Transverse colon (tissue), 4 donors: Measurements from ENCODE around the gene IRF6. TPM values are rescaled to one million over a fixed set of nuclear protein-coding genes. Genes with fewer than 3 reads are reported as not detected.
A peak's percentile ranks its signal among the peaks of the same experiment; 100 is the strongest.

Source experiments
- DNase-seq: peaks from one replicate; pipeline ENCODE4 v3.0.0-alpha.2; 2019
- H3K27ac ChIP-seq, 4 donors: fragments of 200-600 bp; sonication (generic); 2 replicates each; pipeline ENCODE4 v1.5.1; 2016 to 2018; ENCODE audit warnings: inconsistent platforms in 4 of 4
- H3K27me3 ChIP-seq: fragments of 200-600 bp; sonication (generic); 2 replicates; pipeline ENCODE4 v1.5.1; 2017; ENCODE audit warnings: inconsistent platforms
- H3K36me3 ChIP-seq, 4 donors: fragments of 200-600 bp; sonication (generic); 2 replicates each; pipeline ENCODE4 v1.5.1; 2017 to 2019; ENCODE audit warnings: inconsistent platforms in 4 of 4
- H3K4me1 ChIP-seq, 4 donors: fragments of 200-600 bp; sonication (generic); 2 replicates each; pipeline ENCODE4 v1.5.1; 2017 to 2020; ENCODE audit warnings: inconsistent platforms in 4 of 4
- H3K4me3 ChIP-seq, 4 donors: fragments of 200-600 bp; sonication (generic); 1 replicate in 1 of 4; 2 replicates in 3 of 4; pipeline versions ENCODE4 v1.5.1 to v1.6.1; 2017 to 2019; ENCODE audit warnings: inconsistent platforms in 4 of 4
- H3K9me3 ChIP-seq, 2 donors: fragments of 200-600 bp; sonication (generic); 2 replicates each; pipeline ENCODE4 v1.5.1; 2017 to 2019; ENCODE audit warnings: inconsistent platforms in 2 of 2
- CTCF ChIP-seq, 5 experiments: fragments of 200-600 bp in 3 of 5; fragments of 450-650 bp in 2 of 5; sonication (generic) in 3 of 5; IDR thresholded peaks; 1 replicate in 2 of 5; 2 replicates in 3 of 5; pipeline ENCODE4 v1.5.1; 2016 to 2017; ENCODE audit warnings: antibody characterized with exemption in 5 of 5, inconsistent platforms in 3 of 5, mild to moderate bottlenecking in 2 of 5, moderate library complexity in 1 of 5
- EP300 ChIP-seq: sonication (generic); formaldehyde crosslinking; IDR thresholded peaks from one replicate; pipeline ENCODE4 v1.6.1; 2017; ENCODE audit warnings: antibody characterized with exemption, low read depth
- POLR2A ChIP-seq: fragments of 450-650 bp; IDR thresholded peaks from one replicate; pipeline ENCODE4 v1.6.1; 2016; ENCODE audit warnings: antibody characterized with exemption, mild to moderate bottlenecking, moderate library complexity
- POLR2AphosphoS5 ChIP-seq, 3 donors: sonication (generic); formaldehyde crosslinking; IDR thresholded peaks; one replicate each; pipeline ENCODE4 v1.6.1; 2016; ENCODE audit warnings: antibody characterized with exemption in 3 of 3
- WGBS, 2 donors: methylation state at CpG; one replicate each; pipeline ENCODE4 v1.1.5; 2018; ENCODE audit warnings: low coverage in 1 of 2; 5-methylcytosine and 5-hydroxymethylcytosine counted together
- in situ Hi-C, 4 donors: fragments of 200-750 bp; cut with MboI; loops; one replicate each; pipeline versions ENCODE4 v1.15.0 to v1.15.1; 2017; ENCODE audit warnings: low sequenced_read_pairs in 3 of 4, low pct_ligation_motif_present in 1 of 4, low pct_unique_long_range_greater_than_20kb in 1 of 4
- intact Hi-C: fragments of 100-400 bp; cut with DNase I; formaldehyde crosslinking; loops from one replicate; pipeline ENCODE4 v1.15.1; 2023; ENCODE audit warnings: low total_unique reads
- total RNA-seq, 4 donors: library from RNA; depleted of rRNA; stranded (reverse); fragments of >200 nt; gene quantifications; one replicate each; pipeline ENCODE4 v1.1.0, GENCODE V29; 2016

IRF6 gene
- total RNA-seq, 4 donors from 2014 or later, result 26.1 to 78.0 (median 44.4) TPM

- intact Hi-C loops (no loop called here), in situ Hi-C loops (no loop called here)
- Histone ChIP-seq H3K4me3 (no peak overlapping the region), H3K27ac (no peak overlapping the region), H3K36me3 (no peaks in the 10 kb centered on the region), H3K27me3 (no peaks in the 10 kb centered on the region), H3K4me1 (peaks cover 0 to 3% (median 0%) of the 10 kb centered on the region in 4 donors), H3K9me3 (no peaks in the 10 kb centered on the region)
- DNase-seq, result no peak
- 96% methylated on average over 12 of the region's 12 CpGs; no CpG with 5 or more reads in 1 of the 2 donors for WGBS, 2 donors
- no peak for TF ChIP-seq CTCF (IDR thresholded peaks at IDR 0.05)
- no peak for TF ChIP-seq POLR2A
- no peak for TF ChIP-seq POLR2AphosphoS5 (IDR thresholded peaks at IDR 0.05)
- no peak for TF ChIP-seq EP300
Observed at GRCh38 chr1:209759829-209760359, 46.0 kb downstream of the IRF6 start.

GRCh38 chr1:209758400-209758799 is 47.5 kb downstream of the IRF6 start:
- intact Hi-C loops, result no loop called here
- peak overlapping the region in 1 of 4 donors; percentile 32 for H3K4me3 ChIP-seq
- in situ Hi-C loops, result no loop called here

GRCh38 chr1:209756615-209757445 is 49.1 kb downstream of the IRF6 start:
- Histone ChIP-seq H3K27me3 (no peaks in the 10 kb centered on the region), H3K4me1 (peaks cover 0 to 3% (median 0%) of the 10 kb centered on the region in 4 donors), H3K4me3 (peak overlapping the region in 3 of 4 donors; percentile 7 to 32 (median 10)), H3K36me3 (no peaks in the 10 kb centered on the region), H3K27ac (peak overlapping the region; percentile 54 to 72 (median 69)), H3K9me3 (no peaks in the 10 kb centered on the region)
- in situ Hi-C loops, result no loop called here
- TF ChIP-seq CTCF (IDR thresholded peaks at IDR 0.05) (no peak), EP300 (no peak), POLR2A (no peak), POLR2AphosphoS5 (IDR thresholded peaks at IDR 0.05) (no peak)
- intact Hi-C loops, result no loop called here
- DNase-seq, result peak; percentile 29
- 66 to 86% methylated on average over 2 to 5 of the region's 5 CpGs for WGBS, 2 donors

More at GRCh38 chr1:209758400-209758799, 47.5 kb downstream of the IRF6 start:
- DNase-seq, result no peak
- no peaks in the 10 kb centered on the region for H3K36me3 ChIP-seq
- H3K4me1 ChIP-seq, result peaks cover 0 to 3% (median 0%) of the 10 kb centered on the region in 4 donors
- TF ChIP-seq CTCF (IDR thresholded peaks at IDR 0.05), result no peak
- no peak for TF ChIP-seq POLR2AphosphoS5 (IDR thresholded peaks at IDR 0.05)
- TF ChIP-seq POLR2A, result no peak
- no peak for TF ChIP-seq EP300
- H3K27ac ChIP-seq, result no peak overlapping the region
- 54% methylated on average over 3 of the region's 3 CpGs; no CpG with 5 or more reads in 1 of the 2 donors for WGBS, 2 donors
- H3K9me3 ChIP-seq, result no peaks in the 10 kb centered on the region
- H3K27me3 ChIP-seq, result no peaks in the 10 kb centered on the region

GRCh38 chr1:209755926-209756614 is 49.9 kb downstream of the IRF6 start, which contains the start of gene TRAF3IP3:
TRAF3IP3 (plus strand) TSS chr1:209756053; CDS start chr1:209760040, 3,987 bp downstream.
- in situ Hi-C loops, result no loop called here
- no peak for TF ChIP-seq POLR2A
- TF ChIP-seq CTCF (IDR thresholded peaks at IDR 0.05), result no peak
- peak in 1 of 3 donors; percentile 21 for TF ChIP-seq POLR2AphosphoS5 (IDR thresholded peaks at IDR 0.05)
- Histone ChIP-seq H3K9me3 (no peaks in the 10 kb centered on the region), H3K4me3 (peak within 1 kb of the TSS in 3 of 4 donors; percentile 7 to 32 (median 10)), H3K36me3 (no peaks in the 10 kb centered on the region), H3K4me1 (peaks cover 0 to 6% (median 0%) of the 10 kb centered on the region in 4 donors), H3K27me3 (no peaks in the 10 kb centered on the region), H3K27ac (peak within 1 kb of the TSS; percentile 54 to 72 (median 69))
- WGBS, 2 donors, result 58 to 76% methylated on average over 5 to 10 of the region's 10 CpGs
- peak; percentile 71 for DNase-seq
- intact Hi-C loops, result no loop called here
